Activated CD4-positive, CD25-positive, alpha-beta regulatory T cell (primary cell): ENCODE results near the gene SLC35E3.

Experiments
- DNase-seq, 4 experiments: peaks; one replicate each; lab custom pipeline; 2025; lab: John Stamatoyannopoulos, UW

The SLC35E3 gene

GRCh38 chr12:68745904-68746571, at the start of gene SLC35E3:
Gene SLC35E3, plus strand, starts transcription at chr12:68746176. Its CDS starts 202 bp downstream, at chr12:68746378.
- peak; percentile 68 to 89 (median 84) for DNase-seq

DNA sequence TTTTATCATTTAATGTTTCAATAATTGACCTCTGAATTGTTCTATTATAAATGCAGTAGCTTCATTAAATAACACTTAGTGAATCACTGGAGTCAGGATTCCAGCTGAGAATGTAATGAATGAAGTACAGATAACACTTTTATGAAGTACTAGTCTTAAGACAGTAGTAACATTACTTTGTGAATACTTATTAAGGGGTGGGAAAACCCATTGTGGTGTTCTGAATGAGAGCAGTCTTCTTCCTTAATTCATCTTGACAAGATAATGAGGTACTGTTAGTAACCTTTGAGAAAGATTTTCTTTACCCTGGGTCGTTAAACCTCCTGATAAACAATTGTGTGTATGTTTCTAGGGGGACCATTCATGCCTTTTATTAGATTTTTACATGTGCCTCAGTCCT, 46.5 kb upstream of the SLC35E3 start:
- no peak for DNase-seq

DNA sequence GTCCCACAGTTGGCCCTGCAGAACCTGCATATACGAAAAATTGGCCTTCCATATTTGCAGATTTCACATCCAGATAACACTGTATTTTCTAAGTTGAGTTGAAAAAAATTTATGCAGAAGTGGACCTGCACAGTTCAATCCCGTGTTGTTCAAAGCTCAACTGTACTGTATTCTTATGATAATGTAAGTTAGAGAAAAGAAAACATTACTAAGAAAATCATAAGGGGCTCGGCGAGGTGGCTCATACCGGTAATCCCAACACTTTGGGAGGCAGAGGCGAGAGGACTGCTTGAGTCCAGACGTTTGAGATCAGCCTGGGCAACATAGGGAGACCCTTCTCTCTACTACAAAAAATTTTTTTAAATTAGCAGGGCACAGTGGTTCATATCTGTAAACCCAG, 18.2 kb upstream of the SLC35E3 start:
- no peak for DNase-seq

DNA sequence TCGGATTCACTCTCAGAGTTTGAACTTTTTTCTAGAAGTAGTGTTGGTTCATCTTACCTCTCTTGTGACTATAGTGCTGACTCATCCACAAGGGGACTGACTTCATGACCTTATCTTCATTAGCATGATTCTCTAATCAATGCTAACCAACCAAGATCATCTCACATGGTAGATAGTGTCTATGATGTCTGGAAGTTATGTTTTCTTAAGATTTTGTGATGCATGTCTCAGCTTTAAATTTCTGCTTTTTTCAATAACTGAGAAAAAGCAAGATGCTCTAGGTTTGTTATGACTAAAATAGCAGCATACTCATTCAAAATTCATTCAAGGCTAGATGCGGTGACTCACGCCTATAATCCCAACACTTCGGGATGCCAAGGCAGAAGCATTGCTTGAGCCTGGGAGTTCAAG, 12.3 kb upstream of the SLC35E3 start:
- no peak for DNase-seq

- no peak for DNase-seq
Observed at GRCh38 chr12:68739891-68740290, 6.1 kb upstream of the SLC35E3 start.

- no peak for DNase-seq
Observed at GRCh38 chr12:68743356-68743755, 2.6 kb upstream of the SLC35E3 start.

DNA sequence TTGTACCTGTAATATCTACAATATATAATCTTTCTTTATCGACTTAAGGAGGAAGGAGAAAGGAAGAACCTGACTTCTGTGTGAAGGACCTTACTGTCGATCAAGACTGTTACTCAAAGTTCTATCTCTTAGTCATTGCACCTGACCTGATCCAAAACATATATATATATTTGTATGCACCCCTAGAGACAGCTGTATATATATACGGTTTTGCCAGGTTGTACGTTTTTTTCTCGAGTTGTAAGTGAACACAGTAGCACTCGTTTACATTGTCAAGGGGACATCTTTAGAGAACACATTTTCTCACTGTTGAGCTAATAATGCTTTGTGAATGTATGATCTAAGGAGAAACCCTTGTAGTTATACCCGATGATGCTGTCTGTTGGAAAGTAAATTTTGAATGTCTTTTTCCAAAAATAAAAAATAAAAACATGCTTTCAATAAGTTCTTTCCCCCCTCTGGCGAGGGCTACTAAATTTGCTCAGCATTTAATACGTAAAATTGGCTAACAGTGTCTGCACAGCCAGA, 536 bp upstream of the SLC35E3 start:
- no peak for DNase-seq

DNA sequence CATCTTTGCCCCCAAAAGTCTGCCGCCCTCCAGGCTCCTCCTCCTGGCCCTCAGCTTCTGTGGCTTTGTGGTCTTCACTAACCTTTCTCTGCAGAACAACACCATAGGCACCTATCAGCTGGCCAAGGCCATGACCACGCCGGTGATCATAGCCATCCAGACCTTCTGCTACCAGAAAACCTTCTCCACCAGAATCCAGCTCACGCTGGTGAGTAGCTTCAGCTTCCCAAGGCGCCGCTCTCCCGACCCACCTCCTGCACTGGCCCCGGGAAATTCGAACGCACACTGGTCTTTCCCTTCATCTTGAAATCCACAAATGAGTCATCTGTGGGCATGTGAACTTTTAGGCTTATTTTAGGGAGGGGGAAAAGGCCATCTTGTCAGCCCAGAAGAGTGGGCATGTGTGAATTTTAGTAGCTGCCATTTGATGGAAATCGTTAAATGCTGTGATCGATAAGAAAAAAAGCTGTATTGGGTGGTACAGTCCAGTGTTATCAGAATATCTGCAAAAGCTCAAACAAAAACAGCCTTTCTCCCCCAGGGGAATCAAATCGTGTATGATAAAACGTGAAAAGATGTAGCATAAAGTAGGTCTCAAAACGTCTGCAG, 700 bp downstream of the SLC35E3 start:
- DNase-seq = no peak

GRCh38 chr12:68749443-68749842, 3.5 kb downstream of the SLC35E3 start:
- DNase-seq = no peak

DNA sequence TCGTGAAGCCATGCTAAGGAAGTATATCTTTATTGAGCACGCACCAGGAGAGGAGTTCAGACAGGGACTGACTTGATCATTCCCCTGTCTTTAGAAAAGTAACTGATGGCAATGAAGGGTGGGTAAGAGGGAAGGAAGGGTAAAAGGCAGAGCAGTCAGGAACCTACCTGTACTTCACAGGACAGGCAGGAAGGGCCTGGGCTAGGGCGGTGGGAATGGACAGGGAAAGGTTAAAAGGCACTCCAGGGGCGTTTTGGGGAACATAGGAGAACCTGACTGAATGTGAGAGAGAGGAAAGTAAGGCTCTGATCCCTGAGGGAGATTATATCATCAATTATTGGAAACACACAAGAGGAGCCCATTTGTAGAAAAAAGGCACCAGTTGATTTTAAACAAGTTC, 3.9 kb downstream of the SLC35E3 start:
- no peak for DNase-seq

- DNase-seq = no peak
Observed at GRCh38 chr12:68750506-68750905, 4.5 kb downstream of the SLC35E3 start.

DNA sequence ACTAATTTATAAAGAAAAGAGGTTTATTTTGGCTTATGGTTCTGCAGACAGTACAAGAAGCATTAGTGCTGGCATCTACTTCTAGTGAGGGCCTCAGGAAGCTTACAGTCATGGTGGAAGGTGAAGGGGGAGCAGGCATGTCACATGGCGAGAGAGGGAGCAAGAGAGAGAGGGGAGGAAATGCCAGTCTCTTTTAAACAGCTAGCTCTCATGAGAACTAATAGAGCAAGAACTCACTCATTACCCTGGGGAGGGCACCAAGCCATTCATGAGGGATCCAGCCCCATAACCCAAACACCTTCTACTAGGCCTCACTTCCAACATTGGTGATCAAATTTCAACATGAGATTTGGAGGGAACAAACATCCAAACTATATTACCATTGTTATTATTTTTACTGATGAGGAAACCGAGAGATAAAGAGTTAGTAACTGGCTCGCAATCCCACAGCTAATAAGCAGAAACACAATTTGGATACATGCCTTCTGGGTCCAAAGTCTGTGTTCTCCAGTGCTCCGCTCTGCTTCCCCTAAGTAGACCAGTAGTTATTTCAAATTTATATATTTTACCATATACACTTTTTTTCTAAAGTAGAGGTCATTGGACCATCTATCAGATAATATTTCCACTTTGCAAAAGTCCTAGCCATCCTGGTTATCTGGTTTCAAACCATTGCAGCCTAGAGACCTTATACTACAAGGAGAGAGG, 9.7 kb downstream of the SLC35E3 start:
- no peak for DNase-seq

DNA sequence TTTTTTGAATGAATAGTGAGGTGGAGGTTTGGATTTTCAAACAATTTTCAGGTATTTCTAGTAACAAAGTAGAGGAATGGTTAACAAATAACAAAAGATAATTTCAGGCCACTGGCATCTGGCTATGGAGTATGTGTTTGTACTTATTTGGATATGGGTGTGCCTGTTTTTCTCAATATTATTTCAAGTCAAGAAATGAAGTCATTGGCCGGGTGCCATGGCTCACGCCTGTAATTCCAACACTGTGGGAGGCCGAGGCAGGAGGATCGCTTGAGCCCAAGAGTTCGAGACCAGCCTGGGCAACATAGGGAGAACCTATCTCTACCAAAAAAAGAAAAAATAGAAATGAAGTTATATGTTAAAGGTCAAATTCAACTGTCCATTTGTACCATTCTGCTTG, 13.9 kb downstream of the SLC35E3 start:
- no peak for DNase-seq

- DNase-seq = no peak
Observed at GRCh38 chr12:68760806-68761441, 14.9 kb downstream of the SLC35E3 start.

DNA sequence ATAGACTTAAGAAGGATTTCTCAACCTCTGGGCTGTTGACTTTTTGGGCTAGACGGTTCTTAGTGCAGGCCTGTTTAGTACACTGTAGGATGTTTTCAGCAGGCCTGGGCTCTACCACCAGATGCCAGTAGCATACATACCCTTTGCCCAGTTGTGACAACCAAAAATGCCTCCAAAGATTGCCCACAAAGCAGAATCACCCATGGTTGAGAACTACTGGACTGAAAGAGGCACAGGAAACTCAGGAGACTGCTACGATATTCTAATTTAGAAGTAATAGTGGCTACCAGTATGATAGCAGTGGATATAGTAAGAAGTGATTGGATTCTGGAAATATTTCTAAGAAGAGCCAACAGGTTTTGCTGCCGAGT, 15.5 kb downstream of the SLC35E3 start:
- DNase-seq = no peak

GRCh38 chr12:68761901-68762630, 16.1 kb downstream of the SLC35E3 start:
- DNase-seq = no peak

DNA sequence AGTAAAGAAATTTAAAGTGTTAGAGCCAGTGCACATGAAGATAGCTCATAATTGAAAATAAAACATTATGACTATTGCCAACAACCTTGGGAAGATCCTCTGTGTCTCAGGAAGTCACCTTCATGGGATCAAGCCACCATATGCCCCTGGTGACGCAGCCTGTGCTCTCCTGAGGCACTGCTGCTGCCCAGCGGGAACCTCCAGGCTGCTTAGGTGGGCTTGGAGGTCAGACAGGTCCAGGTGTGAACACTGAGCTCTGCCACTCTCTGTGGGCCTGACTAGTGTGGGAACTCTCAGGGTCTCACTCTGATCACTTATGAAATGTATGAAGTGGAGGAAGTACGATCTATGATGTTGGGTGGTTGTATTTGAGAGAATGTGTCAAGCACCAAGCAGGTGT, 16.7 kb downstream of the SLC35E3 start:
- no peak for DNase-seq

DNA sequence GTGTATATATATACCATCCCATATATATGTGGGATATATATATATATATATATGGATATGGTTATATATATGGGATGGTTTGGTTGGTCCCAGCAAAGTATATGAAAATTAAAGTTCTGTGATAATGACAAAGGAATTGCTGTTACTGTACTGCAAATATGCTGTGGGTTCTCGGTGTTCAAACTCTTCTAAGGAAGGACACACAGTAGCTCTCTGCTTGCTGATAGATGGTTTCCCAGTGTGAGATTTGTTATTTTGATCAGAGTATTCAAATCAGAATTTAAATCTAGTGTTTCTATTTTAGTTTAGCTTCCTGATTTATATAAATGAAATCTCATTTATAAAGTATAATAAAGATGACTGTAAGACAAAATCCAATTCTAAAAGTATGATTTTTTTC, 19.7 kb downstream of the SLC35E3 start:
- DNase-seq = no peak

DNA sequence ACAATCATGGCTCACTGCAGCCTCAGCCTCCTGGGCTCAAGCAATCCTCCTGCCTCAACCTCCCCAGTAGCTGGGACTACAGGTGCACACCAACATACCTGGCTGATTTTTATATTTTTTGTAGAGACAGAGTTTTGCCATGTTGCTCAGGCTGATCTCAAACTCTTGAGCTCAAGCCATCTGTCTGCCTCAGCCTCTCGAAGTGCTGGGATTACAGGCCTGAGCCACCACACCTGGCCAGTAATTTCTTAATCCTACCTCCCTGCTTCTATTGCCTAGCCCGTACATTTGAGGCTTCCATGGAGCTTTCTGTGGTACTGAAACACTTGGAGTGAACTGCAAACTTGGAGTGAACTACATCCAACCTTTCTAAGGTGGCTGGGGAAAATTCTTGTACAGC, 20.7 kb downstream of the SLC35E3 start:
- no peak for DNase-seq

- DNase-seq = no peak
Observed at GRCh38 chr12:68767191-68767590, 21.2 kb downstream of the SLC35E3 start.

DNA sequence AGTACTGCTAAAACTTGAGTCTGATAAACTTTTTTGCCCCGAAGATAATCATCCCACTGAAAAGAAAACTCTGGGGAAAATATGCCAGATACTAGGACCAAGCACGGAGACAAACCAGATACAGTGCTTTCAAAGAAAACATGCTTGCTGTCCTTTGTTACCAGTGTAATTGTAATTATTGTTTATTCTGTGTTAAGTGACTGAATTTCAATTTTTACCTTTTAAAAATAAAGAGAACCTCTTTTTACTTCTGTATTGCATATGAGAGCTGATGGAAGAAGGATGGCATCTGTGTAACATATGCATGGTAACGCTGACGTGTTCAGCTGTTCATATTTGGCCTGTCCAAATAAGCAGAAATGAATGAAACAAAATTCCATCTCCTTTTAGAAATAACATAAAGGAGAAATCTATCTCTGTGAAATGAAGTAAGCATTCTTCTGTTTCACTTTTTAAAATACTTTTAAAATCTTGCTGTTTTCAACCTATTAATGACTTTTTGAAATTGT, 22.5 kb downstream of the SLC35E3 start:
- DNase-seq = no peak

DNA sequence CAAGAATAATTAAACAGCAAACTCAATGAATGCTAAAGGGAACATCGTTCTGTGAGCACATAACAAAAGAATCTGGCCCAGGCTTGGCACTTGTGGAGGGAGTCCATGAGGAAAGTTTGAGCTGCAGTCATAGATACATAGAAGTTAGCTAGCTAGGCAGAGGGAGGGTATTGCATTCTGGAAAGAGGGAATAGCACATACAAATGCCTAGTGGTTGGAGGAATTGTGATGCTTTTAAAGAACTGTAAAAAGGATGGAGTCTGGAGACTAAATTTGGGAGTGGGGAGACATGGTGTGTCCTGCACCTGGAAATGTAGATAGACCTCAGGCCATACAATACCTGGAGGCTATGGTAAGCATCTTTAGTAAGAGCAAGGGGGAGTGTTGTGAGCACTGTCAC, 24.0 kb downstream of the SLC35E3 start:
- no peak for DNase-seq
